Measurements from ENCODE around the gene SCAPER.
"Not testable (repeated sequence)": the region's sequence is repeated elsewhere in the genome, so short reads cannot be mapped to it uniquely, and the experiment has no call there.

Gene SCAPER

GRCh38 chr15:76576523-76577279 lies 328.4 kb downstream of the SCAPER start:
- DNase-seq (ENCODE audit: low read depth): no peak

GRCh38 chr15:76575679-76576078 lies 329.5 kb downstream of the SCAPER start:
- DNase-seq (ENCODE audit: low read depth): no peak

GRCh38 chr15:76575274-76575673 lies 329.9 kb downstream of the SCAPER start:
- DNase-seq (ENCODE audit: low read depth): no peak

GRCh38 chr15:76572983-76573314 lies 332.2 kb downstream of the SCAPER start:
- DNase-seq (ENCODE audit: low read depth): no peak

GRCh38 chr15:76566276-76566675 lies 338.9 kb downstream of the SCAPER start:
- no peak for DNase-seq (ENCODE audit: low read depth)

GRCh38 chr15:76565366-76565765 lies 339.8 kb downstream of the SCAPER start:
- no peak for DNase-seq (ENCODE audit: low read depth)

- no peak for DNase-seq (ENCODE audit: low read depth)
These were observed 349.9 kb downstream of the SCAPER start for GRCh38 chr15:76555247-76555646.

- no peak for DNase-seq (ENCODE audit: low read depth)
These were observed 351.6 kb downstream of the SCAPER start for GRCh38 chr15:76553564-76553963.

GRCh38 chr15:76553102-76553501 lies 352.0 kb downstream of the SCAPER start:
- no peak for DNase-seq (ENCODE audit: low read depth)

- DNase-seq (ENCODE audit: low read depth): no peak
These were observed 358.3 kb downstream of the SCAPER start for GRCh38 chr15:76546805-76547204.

GRCh38 chr15:76533995-76534394 lies 371.1 kb downstream of the SCAPER start:
- DNase-seq (ENCODE audit: low read depth): no peak

GRCh38 chr15:76533060-76533820 lies 371.9 kb downstream of the SCAPER start:
- DNase-seq (ENCODE audit: low read depth): no peak

GRCh38 chr15:76529911-76530310 lies 375.2 kb downstream of the SCAPER start:
- no peak for DNase-seq (ENCODE audit: low read depth)

GRCh38 chr15:76526111-76526510 lies 379.0 kb downstream of the SCAPER start:
- DNase-seq (ENCODE audit: low read depth): no peak

- no peak for DNase-seq (ENCODE audit: low read depth)
These were observed 387.2 kb downstream of the SCAPER start for GRCh38 chr15:76517910-76518309.

- no peak for DNase-seq (ENCODE audit: low read depth)
These were observed 390.9 kb downstream of the SCAPER start for GRCh38 chr15:76514282-76514681.

GRCh38 chr15:76512971-76513370 lies 392.2 kb downstream of the SCAPER start:
- DNase-seq (ENCODE audit: low read depth): no peak

GRCh38 chr15:76510663-76511062 lies 394.5 kb downstream of the SCAPER start:
- not testable (repeated sequence) for DNase-seq (ENCODE audit: low read depth)

GRCh38 chr15:76503804-76504203 lies 401.3 kb downstream of the SCAPER start:
- no peak for DNase-seq (ENCODE audit: low read depth)

GRCh38 chr15:76503121-76503520 lies 402.0 kb downstream of the SCAPER start:
- DNase-seq (ENCODE audit: low read depth): no peak

GRCh38 chr15:76502678-76503077 lies 402.5 kb downstream of the SCAPER start:
- no peak for DNase-seq (ENCODE audit: low read depth)

- not testable (repeated sequence) for DNase-seq (ENCODE audit: low read depth)
These were observed 403.0 kb downstream of the SCAPER start for GRCh38 chr15:76502185-76502584.

- no peak for DNase-seq (ENCODE audit: low read depth)
These were observed 403.4 kb downstream of the SCAPER start for GRCh38 chr15:76501726-76502125.

- DNase-seq (ENCODE audit: low read depth): no peak
These were observed 404.1 kb downstream of the SCAPER start for GRCh38 chr15:76501011-76501410.

Data from stimulated activated CD8-positive, alpha-beta memory T cell treated with anti-CD3 and anti-CD28 coated beads, Interleukin-15, amount 100 ng/mL, for 24 hours (primary cell).